ELF-1 (cell line): ENCODE results near the gene SLC9A2.
A peak's percentile ranks its signal among the peaks of the same experiment; 100 is the strongest.

Experiments used
- DNase-seq: peaks from one replicate; pipeline ENCODE4 v3.0.0-alpha.2; 2016; ENCODE audit warnings: low read depth, low spot score

SLC9A2 gene

GRCh38 chr2:102618452-102619413, 620 bp upstream of the SLC9A2 start:
- DNase-seq = peak; percentile 25

- peak; percentile 8 for DNase-seq
Observed at GRCh38 chr2:102620332-102620731, 979 bp downstream of the SLC9A2 start.

- DNase-seq = no peak
Observed at GRCh38 chr2:102621630-102622029, 2.3 kb downstream of the SLC9A2 start.

GRCh38 chr2:102622646-102623045, 3.3 kb downstream of the SLC9A2 start:
- DNase-seq = no peak

GRCh38 chr2:102630458-102630857, 11.1 kb downstream of the SLC9A2 start:
- DNase-seq = no peak

- DNase-seq = no peak
Observed at GRCh38 chr2:102632380-102633175, 13.2 kb downstream of the SLC9A2 start.

GRCh38 chr2:102634831-102635241, 15.5 kb downstream of the SLC9A2 start:
- DNase-seq = no peak

GRCh38 chr2:102635317-102635716, 16.0 kb downstream of the SLC9A2 start:
- DNase-seq = no peak

- no peak for DNase-seq
Observed at GRCh38 chr2:102636283-102636907, 17.0 kb downstream of the SLC9A2 start.

- DNase-seq = no peak
Observed at GRCh38 chr2:102637358-102637757, 18.0 kb downstream of the SLC9A2 start.

GRCh38 chr2:102639429-102639828, 20.1 kb downstream of the SLC9A2 start:
- no peak for DNase-seq

- DNase-seq = no peak
Observed at GRCh38 chr2:102652126-102652525, 32.8 kb downstream of the SLC9A2 start.

- no peak for DNase-seq
Observed at GRCh38 chr2:102657770-102658169, 38.4 kb downstream of the SLC9A2 start.

- DNase-seq = no peak
Observed at GRCh38 chr2:102660070-102660469, 40.7 kb downstream of the SLC9A2 start.

- no peak for DNase-seq
Observed at GRCh38 chr2:102660574-102660973, 41.2 kb downstream of the SLC9A2 start.

GRCh38 chr2:102661846-102662245, 42.5 kb downstream of the SLC9A2 start:
- DNase-seq = no peak

- DNase-seq = no peak
Observed at GRCh38 chr2:102662833-102663232, 43.5 kb downstream of the SLC9A2 start.

- no peak for DNase-seq
Observed at GRCh38 chr2:102663381-102663780, 44.0 kb downstream of the SLC9A2 start.

- DNase-seq = no peak
Observed at GRCh38 chr2:102664471-102664909, 45.1 kb downstream of the SLC9A2 start.

- no peak for DNase-seq
Observed at GRCh38 chr2:102667072-102667471, 47.7 kb downstream of the SLC9A2 start.

GRCh38 chr2:102668171-102668570, 48.8 kb downstream of the SLC9A2 start:
- no peak for DNase-seq

- DNase-seq = no peak
Observed at GRCh38 chr2:102669401-102669800, 50.0 kb downstream of the SLC9A2 start.
